ENCODE data around the gene PRKG1. TPM values are rescaled to one million over a fixed set of nuclear protein-coding genes. Genes with fewer than 3 reads are reported as not detected.

PRKG1 gene
- total RNA-seq, 1 experiment from 2014 or later: 16.5 TPM

DNA sequence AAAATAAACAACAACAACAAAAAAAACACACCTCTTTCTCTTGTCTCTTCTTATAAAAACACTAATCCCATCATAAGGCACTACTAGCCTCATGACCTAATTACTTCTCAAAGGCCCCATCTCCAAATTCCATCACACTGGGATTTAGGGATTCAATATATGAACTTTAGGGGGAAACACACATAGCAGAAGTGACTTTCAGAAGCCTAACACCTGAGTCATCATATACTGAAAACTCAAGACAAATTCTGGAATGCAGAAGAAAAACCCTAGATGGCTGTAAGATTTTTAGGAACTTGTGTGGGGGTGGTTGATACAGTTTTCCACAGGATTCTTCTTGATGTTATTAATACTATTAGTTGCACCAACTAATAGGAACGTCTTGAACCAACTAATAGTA, 658.8 kb downstream of the PRKG1 start:
- ChIA-PET POLR2A (no interaction called here), CTCF (no interaction called here)
- Mint-ChIP-seq H3K36me3 (no peaks in the 10 kb centered on the region), H3K9me3 (no peaks in the 10 kb centered on the region), H3K4me1 (peaks cover 13% of the 10 kb centered on the region), H3K27ac (no peak overlapping the region), H3K27me3 (ENCODE audit: low read depth) (no peaks in the 10 kb centered on the region), H3K4me3 (no peak overlapping the region)
- ATAC-seq (no peak), DNase-seq (ENCODE audit: low spot score) (no peak)
- no peak for TF ChIP-seq ZNF263 (CRISPR knock-in tag; IDR thresholded peaks at IDR 0.05; ENCODE audit: low read depth)

DNA sequence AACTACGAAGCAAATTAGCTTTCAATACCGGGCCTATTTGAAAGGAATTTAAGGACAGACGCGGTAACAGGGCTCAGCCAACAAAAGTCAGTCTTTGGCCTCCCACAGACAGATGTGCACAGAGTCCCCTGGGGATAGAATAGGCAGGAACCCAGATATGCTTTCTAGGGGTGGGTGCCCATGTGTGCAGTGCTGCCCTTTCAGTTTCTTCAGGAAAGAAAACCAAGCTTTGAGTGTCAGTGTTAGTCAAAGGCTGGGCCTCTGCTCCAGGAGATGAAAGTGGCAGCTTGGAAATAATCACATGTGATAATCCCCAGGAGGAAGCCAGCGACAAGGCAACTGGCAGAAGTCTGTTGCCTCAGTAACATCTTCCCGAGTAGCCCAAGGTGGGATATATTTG, 668.9 kb downstream of the PRKG1 start:
- Mint-ChIP-seq H3K27me3 (ENCODE audit: low read depth) (no peaks in the 10 kb centered on the region), H3K27ac (no peak overlapping the region), H3K9me3 (no peaks in the 10 kb centered on the region), H3K4me3 (no peak overlapping the region), H3K4me1 (peaks cover 8% of the 10 kb centered on the region), H3K36me3 (no peaks in the 10 kb centered on the region)
- no peak for ATAC-seq
- DNase-seq (ENCODE audit: low spot score): no peak
- TF ChIP-seq, protein P1, sequence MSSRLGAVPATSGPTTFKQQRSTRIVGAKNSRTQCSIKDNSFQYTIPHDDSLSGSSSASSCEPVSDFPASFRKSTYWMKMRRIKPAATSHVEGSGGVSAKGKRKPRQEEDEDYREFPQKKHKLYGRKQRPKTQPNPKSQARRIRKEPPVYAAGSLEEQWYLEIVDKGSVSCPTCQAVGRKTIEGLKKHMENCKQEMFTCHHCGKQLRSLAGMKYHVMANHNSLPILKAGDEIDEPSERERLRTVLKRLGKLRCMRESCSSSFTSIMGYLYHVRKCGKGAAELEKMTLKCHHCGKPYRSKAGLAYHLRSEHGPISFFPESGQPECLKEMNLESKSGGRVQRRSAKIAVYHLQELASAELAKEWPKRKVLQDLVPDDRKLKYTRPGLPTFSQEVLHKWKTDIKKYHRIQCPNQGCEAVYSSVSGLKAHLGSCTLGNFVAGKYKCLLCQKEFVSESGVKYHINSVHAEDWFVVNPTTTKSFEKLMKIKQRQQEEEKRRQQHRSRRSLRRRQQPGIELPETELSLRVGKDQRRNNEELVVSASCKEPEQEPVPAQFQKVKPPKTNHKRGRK (CRISPR knock-in tag; IDR thresholded peaks at IDR 0.05; ENCODE audit: borderline replicate concordance): no peak
- no peak for TF ChIP-seq CREM (CRISPR knock-in tag; IDR thresholded peaks at IDR 0.05)
- no peak for TF ChIP-seq GTF2I (CRISPR knock-in tag; conservative IDR thresholded peaks at IDR 0.05)
- no peak for TF ChIP-seq FOXP1 (CRISPR knock-in tag; IDR thresholded peaks at IDR 0.05; ENCODE audit: borderline replicate concordance)
- no peak for TF ChIP-seq PRRX2 (CRISPR knock-in tag; IDR thresholded peaks at IDR 0.05)
- TF ChIP-seq, protein P2, sequence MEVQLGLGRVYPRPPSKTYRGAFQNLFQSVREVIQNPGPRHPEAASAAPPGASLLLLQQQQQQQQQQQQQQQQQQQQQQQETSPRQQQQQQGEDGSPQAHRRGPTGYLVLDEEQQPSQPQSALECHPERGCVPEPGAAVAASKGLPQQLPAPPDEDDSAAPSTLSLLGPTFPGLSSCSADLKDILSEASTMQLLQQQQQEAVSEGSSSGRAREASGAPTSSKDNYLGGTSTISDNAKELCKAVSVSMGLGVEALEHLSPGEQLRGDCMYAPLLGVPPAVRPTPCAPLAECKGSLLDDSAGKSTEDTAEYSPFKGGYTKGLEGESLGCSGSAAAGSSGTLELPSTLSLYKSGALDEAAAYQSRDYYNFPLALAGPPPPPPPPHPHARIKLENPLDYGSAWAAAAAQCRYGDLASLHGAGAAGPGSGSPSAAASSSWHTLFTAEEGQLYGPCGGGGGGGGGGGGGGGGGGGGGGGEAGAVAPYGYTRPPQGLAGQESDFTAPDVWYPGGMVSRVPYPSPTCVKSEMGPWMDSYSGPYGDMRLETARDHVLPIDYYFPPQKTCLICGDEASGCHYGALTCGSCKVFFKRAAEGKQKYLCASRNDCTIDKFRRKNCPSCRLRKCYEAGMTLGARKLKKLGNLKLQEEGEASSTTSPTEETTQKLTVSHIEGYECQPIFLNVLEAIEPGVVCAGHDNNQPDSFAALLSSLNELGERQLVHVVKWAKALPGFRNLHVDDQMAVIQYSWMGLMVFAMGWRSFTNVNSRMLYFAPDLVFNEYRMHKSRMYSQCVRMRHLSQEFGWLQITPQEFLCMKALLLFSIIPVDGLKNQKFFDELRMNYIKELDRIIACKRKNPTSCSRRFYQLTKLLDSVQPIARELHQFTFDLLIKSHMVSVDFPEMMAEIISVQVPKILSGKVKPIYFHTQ (CRISPR knock-in tag; IDR thresholded peaks at IDR 0.05): no peak
- TF ChIP-seq, protein P3, sequence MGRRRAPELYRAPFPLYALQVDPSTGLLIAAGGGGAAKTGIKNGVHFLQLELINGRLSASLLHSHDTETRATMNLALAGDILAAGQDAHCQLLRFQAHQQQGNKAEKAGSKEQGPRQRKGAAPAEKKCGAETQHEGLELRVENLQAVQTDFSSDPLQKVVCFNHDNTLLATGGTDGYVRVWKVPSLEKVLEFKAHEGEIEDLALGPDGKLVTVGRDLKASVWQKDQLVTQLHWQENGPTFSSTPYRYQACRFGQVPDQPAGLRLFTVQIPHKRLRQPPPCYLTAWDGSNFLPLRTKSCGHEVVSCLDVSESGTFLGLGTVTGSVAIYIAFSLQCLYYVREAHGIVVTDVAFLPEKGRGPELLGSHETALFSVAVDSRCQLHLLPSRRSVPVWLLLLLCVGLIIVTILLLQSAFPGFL (CRISPR knock-in tag; IDR thresholded peaks at IDR 0.05; ENCODE audit: borderline replicate concordance): no peak
- TF ChIP-seq, protein P4, sequence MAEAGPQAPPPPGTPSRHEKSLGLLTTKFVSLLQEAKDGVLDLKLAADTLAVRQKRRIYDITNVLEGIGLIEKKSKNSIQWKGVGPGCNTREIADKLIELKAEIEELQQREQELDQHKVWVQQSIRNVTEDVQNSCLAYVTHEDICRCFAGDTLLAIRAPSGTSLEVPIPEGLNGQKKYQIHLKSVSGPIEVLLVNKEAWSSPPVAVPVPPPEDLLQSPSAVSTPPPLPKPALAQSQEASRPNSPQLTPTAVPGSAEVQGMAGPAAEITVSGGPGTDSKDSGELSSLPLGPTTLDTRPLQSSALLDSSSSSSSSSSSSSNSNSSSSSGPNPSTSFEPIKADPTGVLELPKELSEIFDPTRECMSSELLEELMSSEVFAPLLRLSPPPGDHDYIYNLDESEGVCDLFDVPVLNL (CRISPR knock-in tag; IDR thresholded peaks at IDR 0.05; ENCODE audit: borderline replicate concordance, low read depth): no peak
- TF ChIP-seq ZNF671 (CRISPR knock-in tag; IDR thresholded peaks at IDR 0.05): no peak
- no peak for TF ChIP-seq ZNF232 (CRISPR knock-in tag; IDR thresholded peaks at IDR 0.05)
- no peak for TF ChIP-seq NR2C2 (CRISPR knock-in tag; IDR thresholded peaks at IDR 0.05)
- TF ChIP-seq, protein P5, sequence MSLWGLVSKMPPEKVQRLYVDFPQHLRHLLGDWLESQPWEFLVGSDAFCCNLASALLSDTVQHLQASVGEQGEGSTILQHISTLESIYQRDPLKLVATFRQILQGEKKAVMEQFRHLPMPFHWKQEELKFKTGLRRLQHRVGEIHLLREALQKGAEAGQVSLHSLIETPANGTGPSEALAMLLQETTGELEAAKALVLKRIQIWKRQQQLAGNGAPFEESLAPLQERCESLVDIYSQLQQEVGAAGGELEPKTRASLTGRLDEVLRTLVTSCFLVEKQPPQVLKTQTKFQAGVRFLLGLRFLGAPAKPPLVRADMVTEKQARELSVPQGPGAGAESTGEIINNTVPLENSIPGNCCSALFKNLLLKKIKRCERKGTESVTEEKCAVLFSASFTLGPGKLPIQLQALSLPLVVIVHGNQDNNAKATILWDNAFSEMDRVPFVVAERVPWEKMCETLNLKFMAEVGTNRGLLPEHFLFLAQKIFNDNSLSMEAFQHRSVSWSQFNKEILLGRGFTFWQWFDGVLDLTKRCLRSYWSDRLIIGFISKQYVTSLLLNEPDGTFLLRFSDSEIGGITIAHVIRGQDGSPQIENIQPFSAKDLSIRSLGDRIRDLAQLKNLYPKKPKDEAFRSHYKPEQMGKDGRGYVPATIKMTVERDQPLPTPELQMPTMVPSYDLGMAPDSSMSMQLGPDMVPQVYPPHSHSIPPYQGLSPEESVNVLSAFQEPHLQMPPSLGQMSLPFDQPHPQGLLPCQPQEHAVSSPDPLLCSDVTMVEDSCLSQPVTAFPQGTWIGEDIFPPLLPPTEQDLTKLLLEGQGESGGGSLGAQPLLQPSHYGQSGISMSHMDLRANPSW (CRISPR knock-in tag; conservative IDR thresholded peaks at IDR 0.05; ENCODE audit: low read depth): no peak
- TF ChIP-seq, protein P6, sequence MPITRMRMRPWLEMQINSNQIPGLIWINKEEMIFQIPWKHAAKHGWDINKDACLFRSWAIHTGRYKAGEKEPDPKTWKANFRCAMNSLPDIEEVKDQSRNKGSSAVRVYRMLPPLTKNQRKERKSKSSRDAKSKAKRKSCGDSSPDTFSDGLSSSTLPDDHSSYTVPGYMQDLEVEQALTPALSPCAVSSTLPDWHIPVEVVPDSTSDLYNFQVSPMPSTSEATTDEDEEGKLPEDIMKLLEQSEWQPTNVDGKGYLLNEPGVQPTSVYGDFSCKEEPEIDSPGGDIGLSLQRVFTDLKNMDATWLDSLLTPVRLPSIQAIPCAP (CRISPR knock-in tag; IDR thresholded peaks at IDR 0.05): no peak
- TF ChIP-seq, protein P7, sequence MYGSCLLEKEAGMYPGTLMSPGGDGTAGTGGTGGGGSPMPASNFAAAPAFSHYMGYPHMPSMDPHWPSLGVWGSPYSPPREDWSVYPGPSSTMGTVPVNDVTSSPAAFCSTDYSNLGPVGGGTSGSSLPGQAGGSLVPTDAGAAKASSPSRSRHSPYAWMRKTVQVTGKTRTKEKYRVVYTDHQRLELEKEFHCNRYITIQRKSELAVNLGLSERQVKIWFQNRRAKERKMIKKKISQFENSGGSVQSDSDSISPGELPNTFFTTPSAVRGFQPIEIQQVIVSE (CRISPR knock-in tag; IDR thresholded peaks at IDR 0.05; ENCODE audit: borderline replicate concordance): no peak
- TF ChIP-seq MXD4 (CRISPR knock-in tag; IDR thresholded peaks at IDR 0.05; ENCODE audit: borderline replicate concordance): no peak
- TF ChIP-seq RORB (CRISPR knock-in tag; IDR thresholded peaks at IDR 0.05): no peak
- TF ChIP-seq KAT7 (CRISPR knock-in tag; IDR thresholded peaks at IDR 0.05; ENCODE audit: borderline replicate concordance): no peak
- TF ChIP-seq, protein P8, sequence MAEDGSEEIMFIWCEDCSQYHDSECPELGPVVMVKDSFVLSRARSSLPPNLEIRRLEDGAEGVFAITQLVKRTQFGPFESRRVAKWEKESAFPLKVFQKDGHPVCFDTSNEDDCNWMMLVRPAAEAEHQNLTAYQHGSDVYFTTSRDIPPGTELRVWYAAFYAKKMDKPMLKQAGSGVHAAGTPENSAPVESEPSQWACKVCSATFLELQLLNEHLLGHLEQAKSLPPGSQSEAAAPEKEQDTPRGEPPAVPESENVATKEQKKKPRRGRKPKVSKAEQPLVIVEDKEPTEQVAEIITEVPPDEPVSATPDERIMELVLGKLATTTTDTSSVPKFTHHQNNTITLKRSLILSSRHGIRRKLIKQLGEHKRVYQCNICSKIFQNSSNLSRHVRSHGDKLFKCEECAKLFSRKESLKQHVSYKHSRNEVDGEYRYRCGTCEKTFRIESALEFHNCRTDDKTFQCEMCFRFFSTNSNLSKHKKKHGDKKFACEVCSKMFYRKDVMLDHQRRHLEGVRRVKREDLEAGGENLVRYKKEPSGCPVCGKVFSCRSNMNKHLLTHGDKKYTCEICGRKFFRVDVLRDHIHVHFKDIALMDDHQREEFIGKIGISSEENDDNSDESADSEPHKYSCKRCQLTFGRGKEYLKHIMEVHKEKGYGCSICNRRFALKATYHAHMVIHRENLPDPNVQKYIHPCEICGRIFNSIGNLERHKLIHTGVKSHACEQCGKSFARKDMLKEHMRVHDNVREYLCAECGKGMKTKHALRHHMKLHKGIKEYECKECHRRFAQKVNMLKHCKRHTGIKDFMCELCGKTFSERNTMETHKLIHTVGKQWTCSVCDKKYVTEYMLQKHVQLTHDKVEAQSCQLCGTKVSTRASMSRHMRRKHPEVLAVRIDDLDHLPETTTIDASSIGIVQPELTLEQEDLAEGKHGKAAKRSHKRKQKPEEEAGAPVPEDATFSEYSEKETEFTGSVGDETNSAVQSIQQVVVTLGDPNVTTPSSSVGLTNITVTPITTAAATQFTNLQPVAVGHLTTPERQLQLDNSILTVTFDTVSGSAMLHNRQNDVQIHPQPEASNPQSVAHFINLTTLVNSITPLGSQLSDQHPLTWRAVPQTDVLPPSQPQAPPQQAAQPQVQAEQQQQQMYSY (CRISPR knock-in tag; IDR thresholded peaks at IDR 0.05): no peak
- ChIA-PET POLR2A (no interaction called here), CTCF (interaction anchor here (1.2 kb wide), 1 partner anchor 43 kb away, joined by 3 read pairs; no protein-coding TSS in a partner anchor)

Data from WTC11 (cell line).